Loucy (cell line): Measurements from ENCODE around the gene ASTN2.

Experiments
- H2AFZ ChIP-seq: fragments of 200-600 bp; sonication (generic); 2 replicates; pipeline ENCODE4 v1.6.0; 2016; ENCODE audit warnings: antibody characterized with exemption, mild to moderate bottlenecking, low read length, moderate library complexity
- H3F3A ChIP-seq: fragments of 200-600 bp; 2 replicates; pipeline ENCODE4 v1.6.0; 2016; ENCODE audit warnings: antibody characterized with exemption, low read depth, mild to moderate bottlenecking
- H3K27me3 ChIP-seq: fragments of 200-600 bp; sonication (generic); 2 replicates; pipeline ENCODE4 v1.6.1; 2014; ENCODE audit warnings: low read length, mild to moderate bottlenecking; ENCODE audit not compliant: insufficient read depth, poor library complexity, severe bottlenecking
- H3K36me3 ChIP-seq: fragments of 200-600 bp; sonication (generic); 2 replicates; pipeline ENCODE4 v1.6.1; 2016; ENCODE audit warnings: low read length; ENCODE audit not compliant: insufficient read depth
- H3K4me1 ChIP-seq: fragments of 200-600 bp; sonication (generic); 2 replicates; pipeline ENCODE4 v1.5.1; 2014; ENCODE audit warnings: low read length, mild to moderate bottlenecking; ENCODE audit not compliant: insufficient read depth, poor library complexity, severe bottlenecking
- H3K4me2 ChIP-seq: fragments of 200-600 bp; sonication (generic); 2 replicates; pipeline ENCODE4 v1.6.0; 2014; ENCODE audit warnings: antibody characterized with exemption, low read length, low read depth, mild to moderate bottlenecking; ENCODE audit not compliant: poor library complexity, severe bottlenecking
- H3K4me3 ChIP-seq: fragments of 200-600 bp; sonication (generic); 2 replicates; pipeline ENCODE4 v1.5.1; 2014; ENCODE audit warnings: low read length, mild to moderate bottlenecking, mixed read lengths; ENCODE audit not compliant: poor library complexity, severe bottlenecking
- H3K79me2 ChIP-seq: fragments of 200-600 bp; sonication (generic); 2 replicates; pipeline ENCODE4 v1.6.1; 2014; ENCODE audit warnings: low read length; ENCODE audit not compliant: insufficient read depth
- H3K9ac ChIP-seq: fragments of 200-600 bp; sonication (generic); 2 replicates; pipeline ENCODE4 v1.6.0; 2014; ENCODE audit warnings: mild to moderate bottlenecking, low read depth, low read length, moderate library complexity; ENCODE audit not compliant: poor library complexity, severe bottlenecking
- H3K9me2 ChIP-seq: fragments of 200-600 bp; sonication (generic); replicated peaks from 2 replicates; pipeline ENCODE4 v1.6.1; 2016; ENCODE audit warnings: low read depth, low read length, mixed read lengths
- H3K9me3 ChIP-seq: fragments of 200-600 bp; sonication (generic); 2 replicates; pipeline ENCODE4 v1.6.1; 2014; ENCODE audit warnings: mild to moderate bottlenecking, antibody characterized with exemption, low read length, low read depth; ENCODE audit not compliant: insufficient read depth
- H4K20me1 ChIP-seq: fragments of 200-600 bp; sonication (generic); 2 replicates; pipeline ENCODE4 v1.6.0; 2014; ENCODE audit warnings: antibody characterized with exemption, low read length, mild to moderate bottlenecking; ENCODE audit not compliant: insufficient read depth, poor library complexity, severe bottlenecking
- CTCF ChIP-seq: fragments of 200-600 bp; sonication (generic); conservative IDR thresholded peaks from 2 replicates; pipeline ENCODE4 v1.5.1; 2014; ENCODE audit warnings: mild to moderate bottlenecking, antibody characterized with exemption, low read length
- EZH2phosphoT487 ChIP-seq: fragments of 200-600 bp; IDR thresholded peaks from 2 replicates; pipeline ENCODE4 v1.6.1; 2018; ENCODE audit warnings: antibody characterized with exemption, mild to moderate bottlenecking, moderate library complexity, borderline replicate concordance

Gene ASTN2

DNA sequence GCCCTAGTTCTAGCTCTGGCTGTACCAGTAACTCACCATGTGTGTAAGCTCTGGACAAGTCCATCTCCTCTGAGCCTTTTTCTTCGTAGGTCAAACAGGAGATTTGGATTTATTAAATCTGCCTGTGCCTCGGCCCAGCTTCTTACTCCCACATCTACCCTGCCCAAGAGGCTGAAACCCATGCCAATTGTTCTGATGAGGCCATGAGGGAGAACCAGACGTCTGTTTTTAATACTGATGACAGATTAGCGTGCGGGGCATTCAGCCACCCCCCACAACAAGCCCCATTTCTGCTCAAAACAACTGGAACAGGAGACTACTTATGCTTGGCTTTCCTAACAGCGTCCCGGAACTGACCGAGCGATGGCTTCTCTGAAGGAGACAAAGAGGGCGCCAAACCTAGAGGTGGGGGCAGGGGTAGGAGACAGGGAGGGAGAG is 808.9 kb downstream of the ASTN2 start:
- Histone ChIP-seq H3K9ac (no peak overlapping the region), H3F3A (no peaks in the 10 kb centered on the region), H2AFZ (no peak overlapping the region)

GRCh38 chr9:116605060-116605459 is 809.8 kb downstream of the ASTN2 start:
- Histone ChIP-seq H3K9me3 (no peaks in the 10 kb centered on the region), H3K4me1 (no peaks in the 10 kb centered on the region), H3K9ac (no peak overlapping the region), H3K27me3 (no peaks in the 10 kb centered on the region), H3K4me3 (no peak overlapping the region), H3K4me2 (no peak overlapping the region), H4K20me1 (no peaks in the 10 kb centered on the region), H3K9me2 (no peaks in the 10 kb centered on the region), H3K36me3 (no peaks in the 10 kb centered on the region), H2AFZ (no peak overlapping the region), H3K79me2 (no peaks in the 10 kb centered on the region), H3F3A (no peaks in the 10 kb centered on the region)
- TF ChIP-seq EZH2phosphoT487 (no peak), CTCF (no peak)

More for the DNA sequence above, 808.9 kb downstream of the ASTN2 start:
- Histone ChIP-seq H3K4me2 (no peak overlapping the region), H4K20me1 (no peaks in the 10 kb centered on the region), H3K36me3 (no peaks in the 10 kb centered on the region), H3K9me2 (no peaks in the 10 kb centered on the region), H3K27me3 (no peaks in the 10 kb centered on the region), H3K79me2 (no peaks in the 10 kb centered on the region), H3K4me1 (no peaks in the 10 kb centered on the region), H3K4me3 (no peak overlapping the region), H3K9me3 (no peaks in the 10 kb centered on the region)
- TF ChIP-seq CTCF (no peak), EZH2phosphoT487 (no peak)

DNA sequence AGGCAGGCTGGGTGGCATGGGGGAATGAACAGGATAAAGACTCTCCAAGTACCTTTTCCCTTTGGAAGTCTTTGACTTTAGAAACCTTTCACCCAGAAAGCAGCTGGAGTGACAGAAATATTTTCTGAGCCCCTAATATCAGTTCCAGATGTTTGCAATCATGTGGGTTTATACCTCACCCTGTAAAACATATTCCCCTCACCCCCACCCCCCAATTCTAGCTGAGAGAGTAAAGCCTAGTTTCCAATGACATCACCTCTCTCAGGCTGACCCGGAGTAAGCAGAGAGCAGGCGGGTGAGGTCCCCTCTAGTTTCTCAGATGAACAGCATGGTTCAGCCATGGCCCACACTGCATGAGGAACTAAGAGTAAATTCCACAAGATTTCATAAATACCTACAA is 810.6 kb downstream of the ASTN2 start:
- no peaks in the 10 kb centered on the region for H3K9me3 ChIP-seq
- H3K79me2 ChIP-seq, result no peaks in the 10 kb centered on the region
- no peaks in the 10 kb centered on the region for H3K9me2 ChIP-seq
- no peaks in the 10 kb centered on the region for H3F3A ChIP-seq
- H4K20me1 ChIP-seq, result no peaks in the 10 kb centered on the region
- H3K4me1 ChIP-seq, result no peaks in the 10 kb centered on the region
- H3K36me3 ChIP-seq, result no peaks in the 10 kb centered on the region
- no peak for TF ChIP-seq CTCF
- TF ChIP-seq EZH2phosphoT487, result no peak
- H3K27me3 ChIP-seq, result no peaks in the 10 kb centered on the region
- H3K4me2 ChIP-seq, result no peak overlapping the region
- H3K9ac ChIP-seq, result no peak overlapping the region
- no peak overlapping the region for H3K4me3 ChIP-seq
- H2AFZ ChIP-seq, result no peak overlapping the region
